CD4-positive, alpha-beta T cell (primary cell): ENCODE data around the gene KRT6B. TPM values are rescaled to one million over a fixed set of nuclear protein-coding genes. Genes with fewer than 3 reads are reported as not detected.

Experiments used
- ATAC-seq: fragments of 200-7000 bp; cut with Tn5 transposase; one replicate; pipeline ENCODE4 v1.10.0; 2022; ENCODE audit warnings: mild to moderate bottlenecking; ENCODE audit not compliant: poor library complexity
- CTCF ChIA-PET: fragments of 350-600 bp; sonication (Branson Sonifier 250); formaldehyde crosslinking; loops from one replicate; lab custom pipeline; 2021; ENCODE audit warnings: antibody characterized with exemption, inconsistent platforms; lab: Charles Lee
- POLR2A ChIA-PET: fragments of 350-600 bp; sonication (Branson Sonifier 250); formaldehyde crosslinking; loops from one replicate; lab custom pipeline; 2021; ENCODE audit warnings: antibody characterized with exemption, inconsistent platforms; lab: Charles Lee
- DNase-seq, 14 experiments: peaks; one replicate each; pipeline ENCODE4 v3.0.0-alpha.2; 2013 to 2020; ENCODE audit warnings: mixed read lengths in 2 of 14
- H3K27ac ChIP-seq, 2 donors: one replicate each; pipeline versions ENCODE4 v1.5.1 to v1.7.0; 2013; ENCODE audit warnings: low read length in 2 of 2, low read depth in 1 of 2, mild to moderate bottlenecking in 1 of 2
- H3K27me3 ChIP-seq, 2 experiments: 1 replicate in 1 of 2; 2 replicates in 1 of 2; pipeline versions ENCODE4 v1.6.1 to v1.7.0; 2013; ENCODE audit warnings: low read length in 2 of 2, control low read depth in 1 of 2, mild to moderate bottlenecking in 1 of 2, moderate library complexity in 1 of 2; ENCODE audit not compliant: insufficient read depth in 2 of 2, control insufficient read depth in 1 of 2
- H3K36me3 ChIP-seq: one replicate; pipeline ENCODE4 v1.6.1; 2013; ENCODE audit warnings: low read length, control low read depth; ENCODE audit not compliant: insufficient read depth
- H3K4me1 ChIP-seq: one replicate; pipeline ENCODE4 v1.6.1; 2013; ENCODE audit warnings: low read length, control low read depth; ENCODE audit not compliant: insufficient read depth
- H3K4me3 ChIP-seq: one replicate; pipeline ENCODE4 v1.5.1; 2013; ENCODE audit warnings: mild to moderate bottlenecking, low read length, moderate library complexity
- H3K9me3 ChIP-seq, 2 experiments: 1 replicate in 1 of 2; 2 replicates in 1 of 2; pipeline versions ENCODE4 v1.6.1 to v1.7.0; 2013; ENCODE audit warnings: low read length in 2 of 2, mild to moderate bottlenecking in 2 of 2, control low read depth in 1 of 2, moderate library complexity in 1 of 2; ENCODE audit not compliant: control insufficient read depth in 1 of 2, insufficient read depth in 1 of 2
- H3K27ac Mint-ChIP-seq: one replicate; pipeline ENCODE4 v1.8.0; 2020; ENCODE audit warnings: mixed read lengths
- H3K27me3 Mint-ChIP-seq: one replicate; pipeline ENCODE4 v1.8.0; 2021; ENCODE audit warnings: mixed read lengths
- H3K36me3 Mint-ChIP-seq: one replicate; pipeline ENCODE4 v1.8.0; 2021; ENCODE audit warnings: low read depth, mixed read lengths
- H3K4me1 Mint-ChIP-seq: one replicate; pipeline ENCODE4 v1.8.0; 2021; ENCODE audit warnings: low read depth, mixed read lengths
- H3K4me3 Mint-ChIP-seq: one replicate; pipeline ENCODE4 v1.8.0; 2020; ENCODE audit warnings: mild to moderate bottlenecking, mixed read lengths
- H3K9me3 Mint-ChIP-seq: one replicate; pipeline ENCODE4 v1.8.0; 2020; ENCODE audit warnings: mixed read lengths
- CTCF ChIP-seq: fragments of 200-600 bp; IDR thresholded peaks from one replicate; pipeline ENCODE4 v1.8.0; 2022; ENCODE audit warnings: antibody characterized with exemption, mild to moderate bottlenecking
- intact Hi-C, 2 experiments: fragments of 100-400 bp; cut with DNase I in 1 of 2; cut with micrococcal nuclease in 1 of 2; formaldehyde crosslinking; loops; one replicate each; pipeline versions ENCODE4 v1.15.1 to v1.9.0; 2023 to 2025; cut with DNase I, micrococcal nuclease
- total RNA-seq, 174 experiments: library from RNA in 2 of 174; stranded (reverse) in 2 of 174; gene quantifications; one replicate each; pipeline ENCODE4 v1.2.3 and lab custom pipeline; 2021 to 2026

The KRT6B gene
- total RNA-seq, 2 experiments from 2014 or later, result not detected

GRCh38 chr12:52399756-52400155 lies 52.2 kb downstream of the KRT6B start:
- intact Hi-C loops, result no loop called here
- peaks cover 0 to 2% of the 10 kb centered on the region in 2 experiments for H3K27me3 ChIP-seq
- Mint-ChIP-seq H3K9me3 (no peaks in the 10 kb centered on the region), H3K27me3 (peaks cover 8% of the 10 kb centered on the region), H3K36me3 (no peaks in the 10 kb centered on the region), H3K27ac (no peak overlapping the region), H3K4me1 (no peaks in the 10 kb centered on the region), H3K4me3 (no peak overlapping the region)
- H3K4me3 ChIP-seq, result no peak overlapping the region
- DNase-seq (no peak), ATAC-seq (no peak)
- ChIA-PET POLR2A (no interaction called here), CTCF (no interaction called here)
- no peak overlapping the region for H3K27ac ChIP-seq
- no peak for TF ChIP-seq CTCF
- H3K36me3 ChIP-seq, result no peaks in the 10 kb centered on the region
- H3K4me1 ChIP-seq, result no peaks in the 10 kb centered on the region
- no peaks in the 10 kb centered on the region for H3K9me3 ChIP-seq

DNA sequence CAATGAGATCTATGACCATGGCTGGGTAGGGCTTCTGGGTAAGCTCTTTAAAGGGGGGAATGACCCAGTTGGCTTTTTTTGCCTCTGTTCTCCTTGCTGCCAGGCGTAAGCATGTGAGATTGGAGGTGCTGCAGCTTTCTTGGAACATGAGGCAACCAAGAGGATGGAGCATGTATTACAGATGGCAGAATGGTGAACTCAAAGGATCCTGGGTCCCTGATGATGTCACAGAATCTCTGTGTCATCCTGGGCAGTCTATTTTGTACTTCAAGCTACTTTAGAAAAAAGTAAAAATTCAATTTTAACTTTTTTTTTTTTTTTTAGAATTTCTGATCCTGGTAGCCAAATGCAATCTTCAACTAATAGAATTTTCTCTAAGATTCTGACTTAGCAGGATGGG lies 53.8 kb downstream of the KRT6B start:
- Mint-ChIP-seq H3K27me3 (peaks cover 11% of the 10 kb centered on the region), H3K4me1 (no peaks in the 10 kb centered on the region), H3K4me3 (no peak overlapping the region), H3K9me3 (no peaks in the 10 kb centered on the region), H3K27ac (no peak overlapping the region), H3K36me3 (no peaks in the 10 kb centered on the region)
- Histone ChIP-seq H3K9me3 (no peaks in the 10 kb centered on the region), H3K27ac (no peak overlapping the region), H3K4me1 (no peaks in the 10 kb centered on the region), H3K36me3 (no peaks in the 10 kb centered on the region), H3K27me3 (peaks cover 0 to 5% of the 10 kb centered on the region in 2 experiments), H3K4me3 (no peak overlapping the region)
- CTCF ChIA-PET, result no interaction called here
- no peak for TF ChIP-seq CTCF
- POLR2A ChIA-PET, result no interaction called here
- DNase-seq (no peak), ATAC-seq (no peak)
- intact Hi-C loops, result no loop called here

DNA sequence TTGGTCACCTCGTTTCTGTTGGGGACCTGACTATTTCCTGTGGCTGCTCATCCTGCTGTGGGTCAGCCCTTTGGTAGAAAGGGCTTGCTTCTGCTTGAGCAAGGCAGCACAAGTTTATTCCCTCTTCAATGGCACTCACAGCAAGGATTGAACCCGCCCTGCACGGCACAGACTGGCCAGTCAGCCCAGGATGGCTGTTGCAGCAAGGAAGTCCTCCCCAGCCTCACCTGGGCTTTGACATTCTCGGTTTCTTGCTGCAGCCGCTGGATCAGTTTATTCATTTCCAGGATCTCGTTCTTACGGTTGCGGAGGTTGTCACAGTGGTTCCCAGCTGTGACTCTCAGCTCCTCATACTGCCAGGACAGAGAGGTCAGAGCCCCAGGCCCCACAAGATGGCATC lies 55.3 kb downstream of the KRT6B start:
- ChIA-PET CTCF (no interaction called here), POLR2A (no interaction called here)
- TF ChIP-seq CTCF, result no peak
- Histone ChIP-seq H3K27ac (no peak overlapping the region), H3K36me3 (no peaks in the 10 kb centered on the region), H3K4me3 (no peak overlapping the region), H3K4me1 (no peaks in the 10 kb centered on the region), H3K9me3 (no peaks in the 10 kb centered on the region), H3K27me3 (peaks cover 0 to 5% of the 10 kb centered on the region in 2 experiments)
- ATAC-seq (no peak), DNase-seq (no peak)
- no peak overlapping the region for H3K27ac Mint-ChIP-seq
- H3K4me1 Mint-ChIP-seq, result no peaks in the 10 kb centered on the region
- no peaks in the 10 kb centered on the region for H3K9me3 Mint-ChIP-seq
- no peaks in the 10 kb centered on the region for H3K36me3 Mint-ChIP-seq
- peaks cover 11% of the 10 kb centered on the region for H3K27me3 Mint-ChIP-seq
- H3K4me3 Mint-ChIP-seq, result no peak overlapping the region
- intact Hi-C loops, result no loop called here

Other genes starting within 250 kb of the KRT6B start
- gene KRT7, start 218.9 kb downstream of the KRT6B start, total RNA-seq, result not detected
- gene KRT86, start 177.5 kb downstream of the KRT6B start, total RNA-seq, result not detected
- not detected for gene KRT81, start 160.6 kb downstream of the KRT6B start, total RNA-seq
- gene KRT83, start 130.7 kb downstream of the KRT6B start, total RNA-seq, result not detected
- gene KRT85, start 84.7 kb downstream of the KRT6B start, total RNA-seq, result not detected
- not detected for gene KRT84, start 66.5 kb downstream of the KRT6B start, total RNA-seq
- gene KRT82, start 45.8 kb downstream of the KRT6B start, total RNA-seq, result not detected
- gene KRT75, start 17.8 kb downstream of the KRT6B start, total RNA-seq, result not detected
- gene KRT6C, start 21.7 kb upstream of the KRT6B start, total RNA-seq, result not detected
- gene KRT6A, start 41.1 kb upstream of the KRT6B start, total RNA-seq, result not detected
- gene KRT5, start 68.2 kb upstream of the KRT6B start, total RNA-seq, result under 1 TPM; 0.60 to 0.81 TPM
- gene KRT71, start 101.0 kb upstream of the KRT6B start, total RNA-seq, result not detected
- under 1 TPM; 0.30 to 0.34 TPM for gene KRT74, start 121.7 kb upstream of the KRT6B start, total RNA-seq
- 10 to 100 TPM; 82.2 to 83.4 TPM for gene KRT72, start 149.3 kb upstream of the KRT6B start, total RNA-seq
- gene KRT73, start 166.4 kb upstream of the KRT6B start, total RNA-seq, result 10 to 100 TPM; 67.2 to 69.7 TPM
- 1 to 10 TPM; 1.7 to 2.1 TPM for gene KRT2, start 200.1 kb upstream of the KRT6B start, total RNA-seq
- gene KRT1, start 228.3 kb upstream of the KRT6B start, total RNA-seq, result 1 to 10 TPM; 3.9 to 4.0 TPM